OCI-LY1 (cell line): ENCODE data around the gene AGBL1.
A peak's percentile ranks its signal among the peaks of the same experiment; 100 is the strongest.

Source experiments
- H2AFZ ChIP-seq: fragments of 200-600 bp; sonication (generic), shearing (Covaris generic); 2 replicates; pipeline ENCODE4 v1.6.0; 2014; ENCODE audit warnings: antibody characterized with exemption, mild to moderate bottlenecking, low read length
- H3F3A ChIP-seq: fragments of 200-600 bp; sonication (generic), shearing (Covaris generic); 2 replicates; pipeline ENCODE4 v1.6.0; 2014; ENCODE audit warnings: mild to moderate bottlenecking, antibody characterized with exemption, low read length, moderate library complexity; ENCODE audit not compliant: insufficient read depth
- H3K27ac ChIP-seq: fragments of 200-600 bp; sonication (generic); 2 replicates; pipeline ENCODE4 v1.5.1; 2014; ENCODE audit warnings: low read length, mixed run types, mild to moderate bottlenecking, low read depth; ENCODE audit not compliant: poor library complexity, severe bottlenecking
- H3K27me3 ChIP-seq: fragments of 200-600 bp; sonication (generic); 2 replicates; pipeline ENCODE4 v1.6.0; 2014; ENCODE audit warnings: antibody characterized with exemption, mild to moderate bottlenecking, low read length, moderate library complexity; ENCODE audit not compliant: insufficient read depth
- H3K36me3 ChIP-seq: fragments of 200-600 bp; sonication (generic); 2 replicates; pipeline ENCODE4 v1.6.1; 2014; ENCODE audit warnings: mild to moderate bottlenecking, antibody characterized with exemption, low read length, moderate library complexity, mixed read lengths; ENCODE audit not compliant: insufficient read depth
- H3K4me1 ChIP-seq: fragments of 200-600 bp; sonication (generic); 2 replicates; pipeline ENCODE4 v1.5.1; 2014; ENCODE audit warnings: mild to moderate bottlenecking, low read length, moderate library complexity; ENCODE audit not compliant: insufficient read depth, severe bottlenecking
- H3K4me2 ChIP-seq: fragments of 200-600 bp; sonication (generic), shearing (Covaris generic); 2 replicates; pipeline ENCODE4 v1.6.1; 2014; ENCODE audit warnings: low read length
- H3K4me3 ChIP-seq: fragments of 200-600 bp; sonication (generic); 2 replicates; pipeline ENCODE4 v1.5.1; 2014; ENCODE audit warnings: low read length, low read depth, mild to moderate bottlenecking, mixed read lengths; ENCODE audit not compliant: poor library complexity, severe bottlenecking
- H3K79me2 ChIP-seq: fragments of 200-600 bp; shearing (Covaris generic); 2 replicates; pipeline ENCODE4 v1.6.1; 2016; ENCODE audit warnings: mixed run types, low read length, mixed read lengths; ENCODE audit not compliant: insufficient read depth
- H3K9ac ChIP-seq: fragments of 200-600 bp; sonication (generic), shearing (Covaris generic); 2 replicates; pipeline ENCODE4 v1.6.1; 2014; ENCODE audit warnings: mild to moderate bottlenecking, low read length, mixed read lengths
- H3K9me2 ChIP-seq: fragments of 200-600 bp; sonication (generic), shearing (Covaris generic); 2 replicates; pipeline ENCODE4 v1.6.1; 2014; ENCODE audit warnings: low read depth, mild to moderate bottlenecking, low read length, mixed read lengths
- H3K9me3 ChIP-seq: fragments of 200-600 bp; shearing (Covaris generic); 2 replicates; pipeline ENCODE4 v1.6.1; 2014; ENCODE audit warnings: low read length, mixed read lengths
- H4K20me1 ChIP-seq: fragments of 200-600 bp; sonication (generic), shearing (Covaris generic); 2 replicates; pipeline ENCODE4 v1.6.0; 2016; ENCODE audit warnings: mild to moderate bottlenecking, low read length; ENCODE audit not compliant: insufficient read depth
- EZH2 ChIP-seq: fragments of 200-600 bp; sonication (generic), shearing (Covaris generic); IDR thresholded peaks from 2 replicates; pipeline ENCODE4 v1.8.0; 2017; ENCODE audit warnings: borderline replicate concordance, mixed run types, mild to moderate bottlenecking, antibody characterized with exemption, low read length, moderate library complexity, mixed read lengths
- TF ChIP-seq, protein P1 (sequence below): fragments of 200-600 bp; sonication (generic), shearing (Covaris generic); IDR thresholded peaks from 2 replicates; pipeline ENCODE4 v1.5.1; 2017; ENCODE audit warnings: mild to moderate bottlenecking, antibody characterized with exemption, low read length, moderate library complexity, mixed read lengths

The AGBL1 gene

GRCh38 chr15:86691091-86691663 is 611.5 kb downstream of the AGBL1 start:
- H3K9ac ChIP-seq, result no peak overlapping the region
- no peaks in the 10 kb centered on the region for H3F3A ChIP-seq
- H3K36me3 ChIP-seq, result no peaks in the 10 kb centered on the region
- no peaks in the 10 kb centered on the region for H3K9me3 ChIP-seq
- H3K4me3 ChIP-seq, result no peak overlapping the region
- H3K27ac ChIP-seq, result no peak overlapping the region
- no peak overlapping the region for H2AFZ ChIP-seq
- no peaks in the 10 kb centered on the region for H3K27me3 ChIP-seq
- no peaks in the 10 kb centered on the region for H3K4me1 ChIP-seq
- H3K4me2 ChIP-seq, result no peak overlapping the region
- no peaks in the 10 kb centered on the region for H4K20me1 ChIP-seq
- no peaks in the 10 kb centered on the region for H3K79me2 ChIP-seq
- no peaks in the 10 kb centered on the region for H3K9me2 ChIP-seq
- TF ChIP-seq, protein P1, sequence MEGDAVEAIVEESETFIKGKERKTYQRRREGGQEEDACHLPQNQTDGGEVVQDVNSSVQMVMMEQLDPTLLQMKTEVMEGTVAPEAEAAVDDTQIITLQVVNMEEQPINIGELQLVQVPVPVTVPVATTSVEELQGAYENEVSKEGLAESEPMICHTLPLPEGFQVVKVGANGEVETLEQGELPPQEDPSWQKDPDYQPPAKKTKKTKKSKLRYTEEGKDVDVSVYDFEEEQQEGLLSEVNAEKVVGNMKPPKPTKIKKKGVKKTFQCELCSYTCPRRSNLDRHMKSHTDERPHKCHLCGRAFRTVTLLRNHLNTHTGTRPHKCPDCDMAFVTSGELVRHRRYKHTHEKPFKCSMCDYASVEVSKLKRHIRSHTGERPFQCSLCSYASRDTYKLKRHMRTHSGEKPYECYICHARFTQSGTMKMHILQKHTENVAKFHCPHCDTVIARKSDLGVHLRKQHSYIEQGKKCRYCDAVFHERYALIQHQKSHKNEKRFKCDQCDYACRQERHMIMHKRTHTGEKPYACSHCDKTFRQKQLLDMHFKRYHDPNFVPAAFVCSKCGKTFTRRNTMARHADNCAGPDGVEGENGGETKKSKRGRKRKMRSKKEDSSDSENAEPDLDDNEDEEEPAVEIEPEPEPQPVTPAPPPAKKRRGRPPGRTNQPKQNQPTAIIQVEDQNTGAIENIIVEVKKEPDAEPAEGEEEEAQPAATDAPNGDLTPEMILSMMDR, result peak; percentile 17; the same call in 1 of the 2 replicates
- TF ChIP-seq EZH2, result no peak

DNA sequence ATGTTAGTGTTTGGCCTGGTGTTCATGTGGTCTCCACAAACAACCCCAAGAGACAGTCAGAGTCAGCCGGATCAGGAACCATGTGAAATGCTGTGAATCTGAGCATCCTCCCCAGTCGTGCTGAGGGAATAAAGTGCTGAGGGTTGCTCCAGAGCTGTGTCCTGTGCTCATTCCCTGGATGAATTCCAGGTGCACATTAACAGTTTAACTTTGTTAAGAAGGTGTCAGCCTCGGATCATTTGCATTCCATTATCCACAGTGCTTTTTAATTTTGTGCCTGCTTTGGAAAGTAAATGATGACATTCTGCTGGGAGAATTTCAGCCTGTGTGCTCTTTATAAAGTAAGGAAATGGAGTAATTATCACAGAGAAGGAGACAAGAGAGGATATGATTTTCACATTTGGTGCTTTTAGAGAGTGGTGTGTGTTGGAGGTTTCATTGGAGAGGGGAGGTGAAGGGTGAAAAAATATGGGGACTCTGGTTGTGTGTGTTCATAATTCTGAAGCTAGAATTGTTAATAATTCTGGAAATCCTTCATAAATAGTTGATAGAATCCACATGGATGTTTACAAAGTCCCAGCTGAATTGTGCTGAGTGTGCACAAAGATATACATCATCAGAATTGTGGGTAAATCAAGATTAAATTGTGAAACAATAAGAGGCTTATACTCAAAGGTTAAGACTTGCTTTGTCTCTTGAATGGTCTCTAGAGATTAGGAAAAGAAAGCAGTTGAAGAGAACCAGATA is 621.4 kb downstream of the AGBL1 start:
- TF ChIP-seq EZH2, result no peak
- TF ChIP-seq, protein P1, result no peak

GRCh38 chr15:86701611-86701963 is 621.9 kb downstream of the AGBL1 start:
- Histone ChIP-seq H3K27me3 (no peaks in the 10 kb centered on the region), H3K9me3 (no peaks in the 10 kb centered on the region), H3F3A (no peaks in the 10 kb centered on the region), H3K4me1 (no peaks in the 10 kb centered on the region), H3K9me2 (no peaks in the 10 kb centered on the region), H2AFZ (no peak overlapping the region), H3K9ac (no peak overlapping the region), H3K4me3 (no peak overlapping the region), H3K36me3 (no peaks in the 10 kb centered on the region), H4K20me1 (no peaks in the 10 kb centered on the region), H3K4me2 (no peak overlapping the region), H3K27ac (no peak overlapping the region), H3K79me2 (no peaks in the 10 kb centered on the region)
- TF ChIP-seq EZH2, result no peak
- TF ChIP-seq, protein P1, result no peak

More for the DNA sequence above, 621.4 kb downstream of the AGBL1 start:
- Histone ChIP-seq H3K27me3 (no peaks in the 10 kb centered on the region), H3K9ac (no peak overlapping the region), H3K4me3 (no peak overlapping the region), H3K36me3 (no peaks in the 10 kb centered on the region), H3K4me2 (no peak overlapping the region), H4K20me1 (no peaks in the 10 kb centered on the region), H3K79me2 (no peaks in the 10 kb centered on the region), H3K27ac (no peak overlapping the region), H3K9me3 (no peaks in the 10 kb centered on the region), H3K4me1 (no peaks in the 10 kb centered on the region), H3K9me2 (no peaks in the 10 kb centered on the region), H2AFZ (no peak overlapping the region), H3F3A (no peaks in the 10 kb centered on the region)
